K562 (cell line): Measurements from ENCODE around the gene DHRS3. TPM values are rescaled to one million over a fixed set of nuclear protein-coding genes. Genes with fewer than 3 reads are reported as not detected.

Source experiments
- BCOR ChIP-seq: fragments of 450-650 bp; IDR thresholded peaks from 2 replicates; pipeline ENCODE4 v1.6.1; 2016
- CHD2 ChIP-seq: IDR thresholded peaks from 2 replicates; pipeline ENCODE4 v1.6.1; 2011; ENCODE audit warnings: low read depth, low read length
- CREB1 ChIP-seq, 2 experiments: sonication (generic) in 1 of 2; formaldehyde crosslinking in 1 of 2; IDR thresholded peaks; 2 replicates each; pipeline versions ENCODE4 v1.6.1 to v1.8.0; 2012 to 2022; ENCODE audit warnings: inconsistent platforms in 1 of 2, mild to moderate bottlenecking in 1 of 2, missing genetic modification reagents in 1 of 2, moderate library complexity in 1 of 2
- CREBBP ChIP-seq: IDR thresholded peaks from one replicate; pipeline ENCODE4 v1.6.1; 2012; ENCODE audit warnings: low read depth, mild to moderate bottlenecking, control low read depth, inconsistent platforms, low read length
- E2F3 ChIP-seq: fragments of 250-450 bp; sonication (Bioruptor Pico); IDR thresholded peaks from 2 replicates; pipeline ENCODE4 v1.4.0; 2020; ENCODE audit warnings: mild to moderate bottlenecking
- KAT7 ChIP-seq: sonication (generic); formaldehyde crosslinking; IDR thresholded peaks from 2 replicates; pipeline ENCODE4 v1.8.0; 2022; ENCODE audit warnings: missing genetic modification reagents, mild to moderate bottlenecking, borderline replicate concordance
- MTA1 ChIP-seq: fragments of 450-650 bp; IDR thresholded peaks from 2 replicates; pipeline ENCODE4 v1.6.1; 2017; ENCODE audit warnings: borderline replicate concordance
- MXI1 ChIP-seq: IDR thresholded peaks from 2 replicates; pipeline ENCODE4 v1.6.1; 2011; ENCODE audit warnings: low read depth, mild to moderate bottlenecking, improper control_type of control experiment, low read length
- PKNOX1 ChIP-seq: fragments of 450-650 bp; IDR thresholded peaks from 2 replicates; pipeline ENCODE4 v1.6.1; 2016
- RB1 ChIP-seq: fragments of 450-650 bp; IDR thresholded peaks from 2 replicates; pipeline ENCODE4 v1.6.1; 2017; ENCODE audit warnings: low read depth, mild to moderate bottlenecking
- RCOR1 ChIP-seq, 2 experiments: IDR thresholded peaks; 2 replicates each; pipeline ENCODE4 v1.6.1; 2012; ENCODE audit warnings: low read depth in 2 of 2, low read length in 2 of 2, borderline replicate concordance in 1 of 2, improper control_type of control experiment in 1 of 2
- SMARCA5 ChIP-seq: fragments of 450-650 bp; IDR thresholded peaks from 2 replicates; pipeline ENCODE4 v1.6.1; 2016
- SPI1 ChIP-seq: IDR thresholded peaks from 2 replicates; pipeline ENCODE4 v1.6.1; 2011; ENCODE audit warnings: low read depth, low read length, control low read depth, borderline replicate concordance
- STAT5A ChIP-seq: IDR thresholded peaks from 2 replicates; pipeline ENCODE4 v1.6.1; 2012; ENCODE audit warnings: low read length, inconsistent platforms, borderline replicate concordance
- TAF15 ChIP-seq: fragments of 200-400 bp; formaldehyde crosslinking; IDR thresholded peaks from 2 replicates; pipeline ENCODE4 v1.6.1; 2017; ENCODE audit warnings: mild to moderate bottlenecking, low read depth, low read length, moderate library complexity
- TEAD4 ChIP-seq, 2 experiments: sonication (generic) in 1 of 2; formaldehyde crosslinking in 1 of 2; IDR thresholded peaks; 2 replicates each; pipeline versions ENCODE4 v1.6.1 to v1.8.0; 2012 to 2022; ENCODE audit warnings: borderline replicate concordance in 1 of 2, inconsistent platforms in 1 of 2, low read length in 1 of 2, mild to moderate bottlenecking in 1 of 2, missing genetic modification reagents in 1 of 2
- TRIM24 ChIP-seq, 2 experiments: fragments of 450-650 bp; IDR thresholded peaks; 2 replicates each; pipeline ENCODE4 v1.6.1; 2016
- TRIM28 ChIP-seq: fragments of 450-650 bp; IDR thresholded peaks from 2 replicates; pipeline ENCODE4 v1.6.1; 2017
- XRCC5 ChIP-seq: fragments of 200-400 bp; formaldehyde crosslinking; IDR thresholded peaks from 2 replicates; pipeline ENCODE4 v1.6.1; 2017; ENCODE audit warnings: low read depth, mild to moderate bottlenecking, low read length
- ZBTB17 ChIP-seq: fragments of 450-650 bp; formaldehyde crosslinking; IDR thresholded peaks from 2 replicates; pipeline ENCODE4 v1.4.0; 2020; ENCODE audit warnings: mild to moderate bottlenecking
- ZNF384 ChIP-seq: IDR thresholded peaks from 2 replicates; pipeline ENCODE4 v1.6.1; 2012; ENCODE audit warnings: low read depth, low read length, improper control_type of control experiment
- ZNF766 ChIP-seq: fragments of 200-800 bp; sonication (Bioruptor generic); conservative IDR thresholded peaks from 2 replicates; pipeline ENCODE4 v1.6.1; 2016; ENCODE audit warnings: missing genetic modification characterization, missing compliant biosample characterization
- polyA plus RNA-seq, 8 experiments: library from polyadenylated mRNA; depleted of rRNA in 4 of 8; stranded (reverse) in 5 of 8; unstranded in 3 of 8; fragments of >200 nt; fragmentation: Nextera tagmentation in 2 of 8; fragmentation: Illumina TruSeq in 1 of 8; extraction: Ambion mirVana in 2 of 8; extraction: Trizol in 1 of 8; gene quantifications; 2 replicates each; pipeline versions ENCODE4 v1.2.1 to v1.2.3, GENCODE V29; 2011 to 2014; ENCODE audit warnings: inconsistent platforms in 1 of 8, missing spikeins in 1 of 8
- total RNA-seq, 7 experiments: library from RNA; depleted of rRNA in 6 of 7; stranded (reverse); fragments of >200 nt in 6 of 7; fragmentation: Illumina TruSeq in 2 of 7; extraction: Trizol in 2 of 7; gene quantifications; 2 replicates each; pipeline versions ENCODE4 v1.2.1 to v1.2.3, GENCODE V29; 2011 to 2021; ENCODE audit warnings: low replicate concordance in 1 of 7
- TF ChIP-seq, protein P1 (sequence below): fragments of 450-650 bp; conservative IDR thresholded peaks from 2 replicates; pipeline ENCODE4 v1.6.1; 2016; ENCODE audit warnings: missing genetic modification characterization, low read depth, mild to moderate bottlenecking, missing compliant biosample characterization, moderate library complexity
- TF ChIP-seq, protein P2 (sequence below): sonication (generic); formaldehyde crosslinking; IDR thresholded peaks from 2 replicates; pipeline ENCODE4 v1.8.1; 2023; ENCODE audit warnings: mild to moderate bottlenecking, missing genetic modification reagents, moderate library complexity

Gene DHRS3
- total and polyA plus RNA-seq, 9 of the 15 experiments (the other 6 are each of a cell fraction or from before 2014, with no cell fraction given): 21.0 to 116 (median 58.7) TPM

DNA sequence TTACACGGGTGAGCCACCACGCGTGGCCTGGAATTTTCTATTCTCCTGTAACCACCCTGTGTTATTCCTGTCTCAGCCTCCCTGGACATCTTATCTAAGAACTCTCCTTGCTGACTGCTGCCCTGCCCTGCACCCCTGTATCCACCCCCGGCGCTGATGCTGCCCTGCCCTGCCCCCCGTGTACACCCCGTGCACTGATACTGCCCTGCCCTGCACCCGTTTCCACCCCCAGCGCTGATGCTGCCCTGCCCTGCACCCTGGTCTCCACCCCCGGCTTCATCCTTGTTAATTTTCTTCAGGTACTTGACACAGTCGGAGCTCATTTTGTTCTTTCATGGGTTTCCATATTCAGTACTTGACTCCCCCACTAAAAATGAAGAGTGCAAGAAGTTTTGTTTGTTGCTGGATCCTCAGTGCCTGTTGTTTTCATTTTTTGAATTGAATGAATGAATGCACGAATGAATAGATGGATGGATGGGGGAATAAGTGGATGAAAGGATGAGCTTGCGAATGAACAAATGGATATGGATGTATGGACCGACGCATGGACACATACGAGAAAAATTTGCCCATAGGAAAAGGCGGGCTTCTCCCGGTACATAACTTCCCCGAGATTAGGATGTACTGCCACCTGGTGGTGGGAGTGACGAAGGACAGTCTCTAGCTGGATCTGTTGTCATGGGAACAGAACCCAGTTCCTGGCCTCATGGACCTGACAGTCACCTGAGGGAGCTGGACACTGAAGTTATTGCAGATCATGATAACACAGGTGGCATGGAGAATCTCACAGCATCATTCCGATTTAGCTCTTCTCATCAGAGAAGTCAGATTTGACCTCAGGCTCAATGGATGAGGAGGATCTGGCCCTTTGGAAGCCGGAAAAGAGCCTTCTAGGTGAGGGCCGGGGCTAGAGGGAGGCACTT is 40.8 kb upstream of the DHRS3 start (continued):
- TF ChIP-seq SMARCA5 (no peak), STAT5A (peak; percentile 12; the same call in 1 of the 2 replicates), ZNF384 (no peak), MTA1 (peak; percentile 11; the same call in 1 of the 2 replicates), MXI1 (peak; percentile 95), XRCC5 (peak; percentile 41; the same call in 1 of the 2 replicates), KAT7 (CRISPR knock-in tag) (0 out of 2 replicates have a peak, but pooled peaks have one; percentile 54), SPI1 (0 out of 2 replicates have a peak, but pooled peaks have one; percentile 30), TRIM28 (peak; percentile 94), TEAD4 (IDR thresholded peaks at IDR 0.05; ENCODE audit: low read length) (no peak), TEAD4 (CRISPR knock-in tag; IDR thresholded peaks at IDR 0.05; ENCODE audit: borderline replicate concordance) (no peak), CHD2 (peak; percentile 2; the same call in 1 of the 2 replicates), RB1 (peak; percentile 99), TRIM24 (IDR thresholded peaks at IDR 0.05) (peak; percentile 10 to 52; a peak in 2 of 4 replicates), RCOR1 (IDR thresholded peaks at IDR 0.05; ENCODE audit: borderline replicate concordance in 1 of 2, low read depth in 2 of 2, low read length in 2 of 2) (peak in 1 of 2 experiments; percentile 90; a peak in 3 of 4 replicates), BCOR (peak; percentile 40; the same call in 1 of the 2 replicates), E2F3 (CRISPR knock-in tag) (peak; percentile 75), TAF15 (no peak), CREBBP (no peak), ZBTB17 (0 out of 2 replicates have a peak, but pooled peaks have one; percentile 45), CREB1 (IDR thresholded peaks at IDR 0.05) (0 out of 2 replicates have a peak, but pooled peaks have one; percentile 29), CREB1 (CRISPR knock-in tag; IDR thresholded peaks at IDR 0.05) (peak; percentile 70), ZNF766 (CRISPR knock-in tag) (0 out of 2 replicates have a peak, but pooled peaks have one; percentile 28), PKNOX1 (peak; percentile 14; the same call in 1 of the 2 replicates)
- TF ChIP-seq, protein P1, sequence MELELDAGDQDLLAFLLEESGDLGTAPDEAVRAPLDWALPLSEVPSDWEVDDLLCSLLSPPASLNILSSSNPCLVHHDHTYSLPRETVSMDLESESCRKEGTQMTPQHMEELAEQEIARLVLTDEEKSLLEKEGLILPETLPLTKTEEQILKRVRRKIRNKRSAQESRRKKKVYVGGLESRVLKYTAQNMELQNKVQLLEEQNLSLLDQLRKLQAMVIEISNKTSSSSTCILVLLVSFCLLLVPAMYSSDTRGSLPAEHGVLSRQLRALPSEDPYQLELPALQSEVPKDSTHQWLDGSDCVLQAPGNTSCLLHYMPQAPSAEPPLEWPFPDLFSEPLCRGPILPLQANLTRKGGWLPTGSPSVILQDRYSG: no peak
- TF ChIP-seq, protein P2, sequence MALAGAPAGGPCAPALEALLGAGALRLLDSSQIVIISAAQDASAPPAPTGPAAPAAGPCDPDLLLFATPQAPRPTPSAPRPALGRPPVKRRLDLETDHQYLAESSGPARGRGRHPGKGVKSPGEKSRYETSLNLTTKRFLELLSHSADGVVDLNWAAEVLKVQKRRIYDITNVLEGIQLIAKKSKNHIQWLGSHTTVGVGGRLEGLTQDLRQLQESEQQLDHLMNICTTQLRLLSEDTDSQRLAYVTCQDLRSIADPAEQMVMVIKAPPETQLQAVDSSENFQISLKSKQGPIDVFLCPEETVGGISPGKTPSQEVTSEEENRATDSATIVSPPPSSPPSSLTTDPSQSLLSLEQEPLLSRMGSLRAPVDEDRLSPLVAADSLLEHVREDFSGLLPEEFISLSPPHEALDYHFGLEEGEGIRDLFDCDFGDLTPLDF: peak; percentile 63; the same call in 1 of the 2 replicates
